Measurements from ENCODE around the gene KMT2C. TPM values are rescaled to one million over a fixed set of nuclear protein-coding genes. Genes with fewer than 3 reads are reported as not detected.
"Not testable (repeated sequence)": the region's sequence is repeated elsewhere in the genome, so short reads cannot be mapped to it uniquely, and the experiment has no call there.

Gene KMT2C
- total RNA-seq, 1 experiment from 2014 or later, result 45.4 TPM

- DNase-seq (ENCODE audit: low spot score); H3K4me3 Mint-ChIP-seq; POLR2A ChIA-PET; H3K36me3 Mint-ChIP-seq; H3K9me3 Mint-ChIP-seq; H3K27me3 Mint-ChIP-seq (ENCODE audit: low read depth); ATAC-seq; CTCF ChIA-PET; H3K4me1 Mint-ChIP-seq: not testable (repeated sequence)
- peak overlapping the region; percentile 30; the same call in 1 of the 2 replicates for H3K27ac Mint-ChIP-seq
Measured at GRCh38 chr7:152266859-152267258, 168.9 kb downstream of the KMT2C start.

GRCh38 chr7:152264915-152265314 lies 170.9 kb downstream of the KMT2C start:
- DNase-seq (ENCODE audit: low spot score); CTCF ChIA-PET; H3K36me3 Mint-ChIP-seq; POLR2A ChIA-PET; H3K4me3 Mint-ChIP-seq; H3K27ac Mint-ChIP-seq; H3K27me3 Mint-ChIP-seq (ENCODE audit: low read depth); ATAC-seq; H3K9me3 Mint-ChIP-seq: not testable (repeated sequence)
- H3K4me1 Mint-ChIP-seq, result peaks cover 15% of the 10 kb centered on the region

- ATAC-seq, result peak; percentile 16; the same call in 1 of the 2 replicates
- POLR2A ChIA-PET; H3K9me3 Mint-ChIP-seq; H3K4me3 Mint-ChIP-seq; DNase-seq (ENCODE audit: low spot score); CTCF ChIA-PET; H3K36me3 Mint-ChIP-seq; H3K27me3 Mint-ChIP-seq (ENCODE audit: low read depth): not testable (repeated sequence)
- peaks cover 24% of the 10 kb centered on the region for H3K4me1 Mint-ChIP-seq
- H3K27ac Mint-ChIP-seq, result peak overlapping the region; percentile 48
Measured at GRCh38 chr7:152262146-152262545, 173.7 kb downstream of the KMT2C start.

- H3K27me3 Mint-ChIP-seq (ENCODE audit: low read depth); ATAC-seq; CTCF ChIA-PET; POLR2A ChIA-PET; H3K9me3 Mint-ChIP-seq; DNase-seq (ENCODE audit: low spot score); H3K36me3 Mint-ChIP-seq; H3K4me3 Mint-ChIP-seq: not testable (repeated sequence)
- 0 out of 2 replicates have a peak overlapping the region, but pooled peaks have one; percentile 10 for H3K27ac Mint-ChIP-seq
- H3K4me1 Mint-ChIP-seq, result peaks cover 21% of the 10 kb centered on the region
Measured at GRCh38 chr7:152259645-152260044, 176.2 kb downstream of the KMT2C start.

GRCh38 chr7:152247851-152248250 lies 188.0 kb downstream of the KMT2C start:
- H3K27ac Mint-ChIP-seq; H3K4me3 Mint-ChIP-seq; H3K36me3 Mint-ChIP-seq; H3K27me3 Mint-ChIP-seq (ENCODE audit: low read depth); POLR2A ChIA-PET; H3K4me1 Mint-ChIP-seq; DNase-seq (ENCODE audit: low spot score); CTCF ChIA-PET; H3K9me3 Mint-ChIP-seq; ATAC-seq: not testable (repeated sequence)

- H3K27ac Mint-ChIP-seq; H3K9me3 Mint-ChIP-seq; H3K4me3 Mint-ChIP-seq; POLR2A ChIA-PET; DNase-seq (ENCODE audit: low spot score); CTCF ChIA-PET; H3K36me3 Mint-ChIP-seq; H3K4me1 Mint-ChIP-seq; H3K27me3 Mint-ChIP-seq (ENCODE audit: low read depth); ATAC-seq: not testable (repeated sequence)
Measured at GRCh38 chr7:152245417-152245816, 190.4 kb downstream of the KMT2C start.

GRCh38 chr7:152243464-152243863 lies 192.3 kb downstream of the KMT2C start:
- POLR2A ChIA-PET, result not testable (repeated sequence)

GRCh38 chr7:152241301-152241700 lies 194.5 kb downstream of the KMT2C start:
- CTCF ChIA-PET, result interaction anchor here (0.5 kb wide), 1 partner anchor 40 kb away, joined by 3 read pairs; no protein-coding TSS in a partner anchor
- H3K27me3 Mint-ChIP-seq (ENCODE audit: low read depth); H3K4me3 Mint-ChIP-seq; ATAC-seq; H3K9me3 Mint-ChIP-seq; DNase-seq (ENCODE audit: low spot score); POLR2A ChIA-PET; H3K36me3 Mint-ChIP-seq: not testable (repeated sequence)
- Mint-ChIP-seq H3K4me1 (peaks cover 16% of the 10 kb centered on the region), H3K27ac (0 out of 2 replicates have a peak overlapping the region, but pooled peaks have one; percentile 21)

More at GRCh38 chr7:152243464-152243863, 192.3 kb downstream of the KMT2C start:
- CTCF ChIA-PET; H3K4me3 Mint-ChIP-seq; H3K9me3 Mint-ChIP-seq; H3K27ac Mint-ChIP-seq; H3K36me3 Mint-ChIP-seq; DNase-seq (ENCODE audit: low spot score); ATAC-seq; H3K27me3 Mint-ChIP-seq (ENCODE audit: low read depth): not testable (repeated sequence)
- H3K4me1 Mint-ChIP-seq, result peaks cover 16% of the 10 kb centered on the region

- H3K27me3 Mint-ChIP-seq (ENCODE audit: low read depth); H3K9me3 Mint-ChIP-seq; CTCF ChIA-PET; DNase-seq (ENCODE audit: low spot score); POLR2A ChIA-PET; ATAC-seq; H3K4me3 Mint-ChIP-seq; H3K27ac Mint-ChIP-seq: not testable (repeated sequence)
- peaks cover 16% of the 10 kb centered on the region for H3K4me1 Mint-ChIP-seq
- peaks cover 10% of the 10 kb centered on the region for H3K36me3 Mint-ChIP-seq
Measured at GRCh38 chr7:152236306-152236705, 199.5 kb downstream of the KMT2C start.

- H3K27me3 Mint-ChIP-seq (ENCODE audit: low read depth); POLR2A ChIA-PET; H3K4me1 Mint-ChIP-seq; CTCF ChIA-PET; ATAC-seq; DNase-seq (ENCODE audit: low spot score); H3K4me3 Mint-ChIP-seq; H3K9me3 Mint-ChIP-seq; H3K27ac Mint-ChIP-seq: not testable (repeated sequence)
- peaks cover 10% of the 10 kb centered on the region for H3K36me3 Mint-ChIP-seq
Measured at GRCh38 chr7:152234421-152234820, 201.4 kb downstream of the KMT2C start.
